Transverse colon (tissue), 4 donors: ENCODE results near the gene PPRC1. TPM values are rescaled to one million over a fixed set of nuclear protein-coding genes. Genes with fewer than 3 reads are reported as not detected.

Experiments
- DNase-seq: peaks from one replicate; pipeline ENCODE4 v3.0.0-alpha.2; 2019
- H3K27ac ChIP-seq, 4 donors: fragments of 200-600 bp; sonication (generic); 2 replicates each; pipeline ENCODE4 v1.5.1; 2016 to 2018; ENCODE audit warnings: inconsistent platforms in 4 of 4
- H3K27me3 ChIP-seq: fragments of 200-600 bp; sonication (generic); 2 replicates; pipeline ENCODE4 v1.5.1; 2017; ENCODE audit warnings: inconsistent platforms
- H3K36me3 ChIP-seq, 4 donors: fragments of 200-600 bp; sonication (generic); 2 replicates each; pipeline ENCODE4 v1.5.1; 2017 to 2019; ENCODE audit warnings: inconsistent platforms in 4 of 4
- H3K4me1 ChIP-seq, 4 donors: fragments of 200-600 bp; sonication (generic); 2 replicates each; pipeline ENCODE4 v1.5.1; 2017 to 2020; ENCODE audit warnings: inconsistent platforms in 4 of 4
- H3K4me3 ChIP-seq, 4 donors: fragments of 200-600 bp; sonication (generic); 1 replicate in 1 of 4; 2 replicates in 3 of 4; pipeline versions ENCODE4 v1.5.1 to v1.6.1; 2017 to 2019; ENCODE audit warnings: inconsistent platforms in 4 of 4
- H3K9me3 ChIP-seq, 2 donors: fragments of 200-600 bp; sonication (generic); 2 replicates each; pipeline ENCODE4 v1.5.1; 2017 to 2019; ENCODE audit warnings: inconsistent platforms in 2 of 2
- EP300 ChIP-seq: sonication (generic); formaldehyde crosslinking; IDR thresholded peaks from one replicate; pipeline ENCODE4 v1.6.1; 2017; ENCODE audit warnings: antibody characterized with exemption, low read depth
- POLR2A ChIP-seq: fragments of 450-650 bp; IDR thresholded peaks from one replicate; pipeline ENCODE4 v1.6.1; 2016; ENCODE audit warnings: antibody characterized with exemption, mild to moderate bottlenecking, moderate library complexity
- POLR2AphosphoS5 ChIP-seq, 3 donors: sonication (generic); formaldehyde crosslinking; IDR thresholded peaks; one replicate each; pipeline ENCODE4 v1.6.1; 2016; ENCODE audit warnings: antibody characterized with exemption in 3 of 3
- WGBS, 2 donors: methylation state at CpG; one replicate each; pipeline ENCODE4 v1.1.5; 2018; ENCODE audit warnings: low coverage in 1 of 2; 5-methylcytosine and 5-hydroxymethylcytosine counted together
- in situ Hi-C, 4 donors: fragments of 200-750 bp; cut with MboI; loops; one replicate each; pipeline versions ENCODE4 v1.15.0 to v1.15.1; 2017; ENCODE audit warnings: low sequenced_read_pairs in 3 of 4, low pct_ligation_motif_present in 1 of 4, low pct_unique_long_range_greater_than_20kb in 1 of 4
- intact Hi-C: fragments of 100-400 bp; cut with DNase I; formaldehyde crosslinking; loops from one replicate; pipeline ENCODE4 v1.15.1; 2023; ENCODE audit warnings: low total_unique reads
- total RNA-seq, 4 donors: library from RNA; depleted of rRNA; stranded (reverse); fragments of >200 nt; gene quantifications; one replicate each; pipeline ENCODE4 v1.1.0, GENCODE V29; 2016
- TF ChIP-seq, protein P1 (sequence below), 5 experiments: fragments of 200-600 bp in 3 of 5; fragments of 450-650 bp in 2 of 5; sonication (generic) in 3 of 5; IDR thresholded peaks; 1 replicate in 2 of 5; 2 replicates in 3 of 5; pipeline ENCODE4 v1.5.1; 2016 to 2017; ENCODE audit warnings: antibody characterized with exemption in 5 of 5, inconsistent platforms in 3 of 5, mild to moderate bottlenecking in 2 of 5, moderate library complexity in 1 of 5

The PPRC1 gene
- 10 to 100 TPM in 3 of 4 donors, 1 to 10 TPM in 1; 7.5 to 62.7 (median 13.7) TPM for total RNA-seq

- in situ Hi-C loops (no loop called here), intact Hi-C loops (no loop called here)
- TF ChIP-seq POLR2AphosphoS5 (IDR thresholded peaks at IDR 0.05) (peak; percentile 78 to 91 (median 90)), POLR2A (peak; percentile 77), EP300 (no peak)
- TF ChIP-seq, protein P1, sequence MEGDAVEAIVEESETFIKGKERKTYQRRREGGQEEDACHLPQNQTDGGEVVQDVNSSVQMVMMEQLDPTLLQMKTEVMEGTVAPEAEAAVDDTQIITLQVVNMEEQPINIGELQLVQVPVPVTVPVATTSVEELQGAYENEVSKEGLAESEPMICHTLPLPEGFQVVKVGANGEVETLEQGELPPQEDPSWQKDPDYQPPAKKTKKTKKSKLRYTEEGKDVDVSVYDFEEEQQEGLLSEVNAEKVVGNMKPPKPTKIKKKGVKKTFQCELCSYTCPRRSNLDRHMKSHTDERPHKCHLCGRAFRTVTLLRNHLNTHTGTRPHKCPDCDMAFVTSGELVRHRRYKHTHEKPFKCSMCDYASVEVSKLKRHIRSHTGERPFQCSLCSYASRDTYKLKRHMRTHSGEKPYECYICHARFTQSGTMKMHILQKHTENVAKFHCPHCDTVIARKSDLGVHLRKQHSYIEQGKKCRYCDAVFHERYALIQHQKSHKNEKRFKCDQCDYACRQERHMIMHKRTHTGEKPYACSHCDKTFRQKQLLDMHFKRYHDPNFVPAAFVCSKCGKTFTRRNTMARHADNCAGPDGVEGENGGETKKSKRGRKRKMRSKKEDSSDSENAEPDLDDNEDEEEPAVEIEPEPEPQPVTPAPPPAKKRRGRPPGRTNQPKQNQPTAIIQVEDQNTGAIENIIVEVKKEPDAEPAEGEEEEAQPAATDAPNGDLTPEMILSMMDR (IDR thresholded peaks at IDR 0.05), result peak; percentile 91 to 99 (median 96)
- DNase-seq, result peak; percentile 98
- Histone ChIP-seq H3K4me3 (peak within 1 kb of the TSS; percentile 84 to 99 (median 90)), H3K36me3 (peaks cover 0 to 1% (median 0%) of the 10 kb centered on the region in 4 donors), H3K9me3 (no peaks in the 10 kb centered on the region), H3K27me3 (no peaks in the 10 kb centered on the region), H3K4me1 (peaks cover 7 to 40% (median 34%) of the 10 kb centered on the region in 4 donors), H3K27ac (peak within 1 kb of the TSS; percentile 94 to 96 (median 94))
- 0 to 1% methylated on average over 1 to 60 of the region's 64 CpGs for WGBS, 2 donors
These were observed at the start of gene PPRC1 for GRCh38 chr10:102132563-102133372. Gene PPRC1 (plus strand): TSS chr10:102133040. CDS start chr10:102133069, 29 bp downstream.

DNA sequence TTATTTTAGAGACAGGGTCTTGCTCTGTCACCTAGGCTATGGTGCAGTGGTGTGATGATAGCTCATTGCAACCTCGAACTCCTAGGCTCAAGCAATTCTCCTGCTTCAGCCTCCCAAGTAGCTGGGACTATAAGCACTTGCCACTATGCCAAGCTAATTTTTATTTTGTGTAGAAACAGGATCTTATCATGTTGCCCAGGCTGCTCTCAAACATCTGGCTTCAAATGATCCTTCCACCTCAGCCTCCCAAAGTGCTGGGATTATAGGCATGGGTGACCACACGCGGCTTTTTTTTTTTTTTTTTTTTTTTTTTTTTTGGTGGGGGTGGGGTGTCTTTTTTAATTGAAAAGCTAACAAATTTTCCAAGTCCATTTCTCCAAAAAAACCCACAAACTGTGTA, 49.3 kb upstream of the PPRC1 start:
- intact Hi-C loops (no loop called here), in situ Hi-C loops (no loop called here)
- no peak overlapping the region for H3K27ac ChIP-seq
- no peak overlapping the region for H3K4me3 ChIP-seq
- TF ChIP-seq EP300 (no peak), POLR2AphosphoS5 (IDR thresholded peaks at IDR 0.05) (no peak), POLR2A (no peak)
- TF ChIP-seq, protein P1 (IDR thresholded peaks at IDR 0.05), result no peak
- WGBS, 2 donors, result 95% methylated on average over 3 of the region's 3 CpGs; no CpG with 5 or more reads in 1 of the 2 donors
- no peaks in the 10 kb centered on the region for H3K9me3 ChIP-seq
- H3K36me3 ChIP-seq, result no peaks in the 10 kb centered on the region
- DNase-seq, result no peak
- no peaks in the 10 kb centered on the region for H3K4me1 ChIP-seq
- H3K27me3 ChIP-seq, result no peaks in the 10 kb centered on the region

GRCh38 chr10:102085336-102085735, 47.5 kb upstream of the PPRC1 start:
- Histone ChIP-seq H3K4me3 (no peak overlapping the region), H3K4me1 (no peaks in the 10 kb centered on the region), H3K36me3 (no peaks in the 10 kb centered on the region), H3K9me3 (no peaks in the 10 kb centered on the region), H3K27me3 (no peaks in the 10 kb centered on the region), H3K27ac (no peak overlapping the region)
- no peak for TF ChIP-seq POLR2A
- TF ChIP-seq POLR2AphosphoS5 (IDR thresholded peaks at IDR 0.05), result no peak
- TF ChIP-seq, protein P1 (IDR thresholded peaks at IDR 0.05), result no peak
- TF ChIP-seq EP300, result no peak
- WGBS, 2 donors, result 89 to 91% methylated on average over 3 of the region's 3 CpGs
- no peak for DNase-seq
- in situ Hi-C loops, result no loop called here
- intact Hi-C loops, result no loop called here

DNA sequence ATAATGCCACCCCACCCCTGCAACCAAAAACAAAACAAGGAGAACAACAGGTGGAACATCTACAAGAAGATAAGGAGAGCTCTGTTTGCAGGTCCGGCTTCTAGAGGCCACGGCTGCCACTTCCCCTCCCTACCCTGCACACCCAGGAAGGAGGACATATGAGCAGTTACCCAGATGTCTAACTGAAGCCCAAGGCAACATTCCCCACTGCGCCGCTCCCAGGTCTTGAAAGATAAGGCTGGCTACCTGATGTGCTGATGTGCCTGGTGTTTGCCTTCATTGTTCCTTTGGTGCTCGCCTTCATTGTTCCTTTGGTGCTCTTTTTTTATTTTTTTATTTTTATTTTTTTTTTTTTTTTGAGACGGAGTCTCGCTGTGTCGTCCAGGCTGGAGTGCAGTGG, 46.6 kb upstream of the PPRC1 start:
- no peaks in the 10 kb centered on the region for H3K9me3 ChIP-seq
- WGBS, 2 donors, result 60 to 94% methylated on average over 1 to 8 of the region's 8 CpGs
- no peak for DNase-seq
- intact Hi-C loops (no loop called here), in situ Hi-C loops (no loop called here)
- H3K27me3 ChIP-seq, result no peaks in the 10 kb centered on the region
- no peak overlapping the region for H3K27ac ChIP-seq
- H3K4me3 ChIP-seq, result no peak overlapping the region
- H3K36me3 ChIP-seq, result no peaks in the 10 kb centered on the region
- TF ChIP-seq POLR2AphosphoS5 (IDR thresholded peaks at IDR 0.05), result no peak
- TF ChIP-seq, protein P1 (IDR thresholded peaks at IDR 0.05), result no peak
- TF ChIP-seq POLR2A, result no peak
- TF ChIP-seq EP300, result no peak
- no peaks in the 10 kb centered on the region for H3K4me1 ChIP-seq
